HFFc6 (cell line): ENCODE data around the gene BTF3L4. TPM values are rescaled to one million over a fixed set of nuclear protein-coding genes. Genes with fewer than 3 reads are reported as not detected.
"Not testable (repeated sequence)": the region's sequence is repeated elsewhere in the genome, so short reads cannot be mapped to it uniquely, and the experiment has no call there.

Source experiments
- DNase-seq: peaks from one replicate; pipeline ENCODE4 v3.0.0-alpha.2; 2018
- H3K27ac Mint-ChIP-seq: 2 replicates; pipeline ENCODE4 v1.8.0; 2020; ENCODE audit warnings: mild to moderate bottlenecking, mixed read lengths
- H3K27me3 Mint-ChIP-seq: 2 replicates; pipeline ENCODE4 v1.8.0; 2021; ENCODE audit warnings: mild to moderate bottlenecking, moderate library complexity, mixed read lengths; ENCODE audit not compliant: insufficient read depth
- H3K36me3 Mint-ChIP-seq: 2 replicates; pipeline ENCODE4 v1.8.0; 2021; ENCODE audit warnings: low read depth, mixed read lengths
- H3K4me1 Mint-ChIP-seq: 2 replicates; pipeline ENCODE4 v1.8.0; 2020; ENCODE audit warnings: low read depth, mixed read lengths
- H3K4me3 Mint-ChIP-seq: 2 replicates; pipeline ENCODE4 v1.8.0; 2020; ENCODE audit warnings: mild to moderate bottlenecking, moderate library complexity, mixed read lengths
- H3K9me3 Mint-ChIP-seq: 2 replicates; pipeline ENCODE4 v1.8.0; 2020; ENCODE audit warnings: mild to moderate bottlenecking, mixed read lengths
- total RNA-seq, 6 experiments: library from RNA; stranded (reverse); fragmentation: NEBNext Ultra II Directional; extraction: Animal tissue kit (Norgen Biotek cat#: 25700); gene quantifications; 2 replicates in 1 of 6; 3 replicates in 5 of 6; pipeline ENCODE4 v1.2.3, GENCODE V29; 2021
- TF ChIP-seq, protein P1 (sequence below): fragments of 200-600 bp; sonication (generic); IDR thresholded peaks from 2 replicates; pipeline ENCODE4 v1.5.0; 2021; ENCODE audit warnings: antibody characterized with exemption, mild to moderate bottlenecking

BTF3L4 gene
- total RNA-seq, 6 experiments from 2014 or later: 45.7 to 52.9 (median 49.6) TPM

DNA sequence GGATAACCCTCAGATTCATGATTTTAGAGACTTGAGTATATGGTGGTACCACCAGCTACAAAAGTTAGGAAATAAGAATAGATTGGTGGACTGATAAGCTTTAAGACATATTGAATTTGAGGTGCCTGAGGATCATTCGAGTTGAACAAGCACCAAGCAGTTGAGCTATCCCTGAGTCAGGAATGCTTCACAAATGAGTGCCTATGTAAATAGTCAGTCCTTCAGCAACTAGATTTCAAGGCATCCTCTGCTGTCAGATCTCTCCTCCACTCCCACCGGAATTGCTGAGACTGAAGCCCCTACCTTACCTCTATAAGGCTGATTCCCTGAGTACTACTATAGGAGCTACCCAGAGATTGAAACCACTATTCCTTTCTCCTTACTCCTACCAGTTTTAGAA lies 7.1 kb downstream of the BTF3L4 start:
- Mint-ChIP-seq H3K4me1 (peaks cover 25% of the 10 kb centered on the region), H3K9me3 (no peaks in the 10 kb centered on the region), H3K36me3 (peaks cover 20% of the 10 kb centered on the region), H3K27me3 (peaks cover 2% of the 10 kb centered on the region; the same call in 1 of the 2 replicates), H3K27ac (peak overlapping the region; percentile 9; the same call in 1 of the 2 replicates), H3K4me3 (no peak overlapping the region)
- DNase-seq: no peak
- TF ChIP-seq, protein P1, sequence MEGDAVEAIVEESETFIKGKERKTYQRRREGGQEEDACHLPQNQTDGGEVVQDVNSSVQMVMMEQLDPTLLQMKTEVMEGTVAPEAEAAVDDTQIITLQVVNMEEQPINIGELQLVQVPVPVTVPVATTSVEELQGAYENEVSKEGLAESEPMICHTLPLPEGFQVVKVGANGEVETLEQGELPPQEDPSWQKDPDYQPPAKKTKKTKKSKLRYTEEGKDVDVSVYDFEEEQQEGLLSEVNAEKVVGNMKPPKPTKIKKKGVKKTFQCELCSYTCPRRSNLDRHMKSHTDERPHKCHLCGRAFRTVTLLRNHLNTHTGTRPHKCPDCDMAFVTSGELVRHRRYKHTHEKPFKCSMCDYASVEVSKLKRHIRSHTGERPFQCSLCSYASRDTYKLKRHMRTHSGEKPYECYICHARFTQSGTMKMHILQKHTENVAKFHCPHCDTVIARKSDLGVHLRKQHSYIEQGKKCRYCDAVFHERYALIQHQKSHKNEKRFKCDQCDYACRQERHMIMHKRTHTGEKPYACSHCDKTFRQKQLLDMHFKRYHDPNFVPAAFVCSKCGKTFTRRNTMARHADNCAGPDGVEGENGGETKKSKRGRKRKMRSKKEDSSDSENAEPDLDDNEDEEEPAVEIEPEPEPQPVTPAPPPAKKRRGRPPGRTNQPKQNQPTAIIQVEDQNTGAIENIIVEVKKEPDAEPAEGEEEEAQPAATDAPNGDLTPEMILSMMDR: no peak

- TF ChIP-seq, protein P1: no peak
- Mint-ChIP-seq H3K4me3 (no peak overlapping the region), H3K4me1 (no peaks in the 10 kb centered on the region), H3K9me3 (no peaks in the 10 kb centered on the region), H3K27ac (no peak overlapping the region), H3K27me3 (no peaks in the 10 kb centered on the region), H3K36me3 (peaks cover 24% of the 10 kb centered on the region; the same call in 1 of the 2 replicates)
- no peak for DNase-seq
Observed at GRCh38 chr1:52070704-52071103, 14.6 kb downstream of the BTF3L4 start.

- no peak overlapping the region for H3K4me3 Mint-ChIP-seq
- H3K4me1 Mint-ChIP-seq: no peaks in the 10 kb centered on the region
- TF ChIP-seq, protein P1: no peak
- H3K27me3 Mint-ChIP-seq: no peaks in the 10 kb centered on the region
- H3K27ac Mint-ChIP-seq: no peak overlapping the region
- H3K36me3 Mint-ChIP-seq: peaks cover 24% of the 10 kb centered on the region; the same call in 1 of the 2 replicates
- DNase-seq: no peak
- H3K9me3 Mint-ChIP-seq: no peaks in the 10 kb centered on the region
Observed at GRCh38 chr1:52072291-52072690, 16.2 kb downstream of the BTF3L4 start.

- not testable (repeated sequence) for H3K9me3 Mint-ChIP-seq, H3K4me1 Mint-ChIP-seq, H3K4me3 Mint-ChIP-seq, DNase-seq, H3K27ac Mint-ChIP-seq, H3K27me3 Mint-ChIP-seq
- peaks cover 15% of the 10 kb centered on the region; the same call in 1 of the 2 replicates for H3K36me3 Mint-ChIP-seq
Observed at GRCh38 chr1:52077277-52077676, 21.2 kb downstream of the BTF3L4 start.

DNA sequence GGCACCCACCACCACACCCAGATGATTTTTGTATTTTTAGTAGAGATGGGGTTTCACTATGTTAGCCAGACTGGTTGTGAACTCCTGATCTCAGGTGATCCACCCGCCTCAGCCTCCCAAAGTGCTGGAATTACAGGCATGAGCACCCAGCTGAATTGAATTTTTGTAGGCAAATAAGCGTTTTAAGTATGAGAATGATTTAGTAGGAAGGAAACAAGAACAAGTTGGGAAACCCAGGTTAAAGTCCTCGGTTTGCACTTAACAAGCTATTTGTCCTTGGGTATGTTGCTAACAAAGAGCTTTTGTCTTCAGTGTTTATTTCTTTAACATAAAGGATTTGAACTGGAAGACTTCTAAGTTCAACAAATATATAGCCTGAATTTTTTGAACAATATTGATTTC lies 23.9 kb downstream of the BTF3L4 start:
- TF ChIP-seq, protein P1: no peak
- H3K4me3 Mint-ChIP-seq: no peak overlapping the region
- peaks cover 10% of the 10 kb centered on the region; the same call in 1 of the 2 replicates for H3K36me3 Mint-ChIP-seq
- no peak for DNase-seq
- peaks cover 10% of the 10 kb centered on the region for H3K4me1 Mint-ChIP-seq
- H3K9me3 Mint-ChIP-seq: no peaks in the 10 kb centered on the region
- no peak overlapping the region for H3K27ac Mint-ChIP-seq
- H3K27me3 Mint-ChIP-seq: no peaks in the 10 kb centered on the region

GRCh38 chr1:52087892-52088291 lies 31.8 kb downstream of the BTF3L4 start:
- peaks cover 37% of the 10 kb centered on the region for H3K36me3 Mint-ChIP-seq
- not testable (repeated sequence) for H3K27me3 Mint-ChIP-seq, H3K9me3 Mint-ChIP-seq, H3K4me1 Mint-ChIP-seq, DNase-seq, H3K27ac Mint-ChIP-seq, H3K4me3 Mint-ChIP-seq

DNA sequence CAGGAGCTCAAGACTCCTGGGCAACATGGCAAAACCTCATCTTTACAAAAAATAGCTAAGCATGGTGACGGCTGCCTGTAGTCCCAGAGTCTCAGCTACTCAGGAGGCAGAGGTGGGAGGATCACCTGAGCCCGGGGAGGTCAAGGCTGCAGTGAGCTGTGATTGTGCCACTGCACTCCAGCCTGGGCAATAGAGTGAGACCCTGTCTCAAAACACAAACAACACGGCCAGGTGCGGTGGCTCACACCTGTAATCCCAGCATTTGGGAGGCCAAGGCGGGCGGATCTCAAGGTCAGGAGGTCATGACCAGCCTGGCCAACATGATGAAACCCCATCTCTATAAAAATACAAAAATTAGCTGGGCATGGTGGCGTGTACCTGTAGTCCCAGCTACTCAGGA lies 38.2 kb downstream of the BTF3L4 start:
- H3K27me3 Mint-ChIP-seq, H3K27ac Mint-ChIP-seq, H3K9me3 Mint-ChIP-seq, H3K4me3 Mint-ChIP-seq, H3K4me1 Mint-ChIP-seq, DNase-seq: not testable (repeated sequence)
- peaks cover 22% of the 10 kb centered on the region for H3K36me3 Mint-ChIP-seq
